Measurements from ENCODE around the gene LPCAT2.

Gene LPCAT2

DNA sequence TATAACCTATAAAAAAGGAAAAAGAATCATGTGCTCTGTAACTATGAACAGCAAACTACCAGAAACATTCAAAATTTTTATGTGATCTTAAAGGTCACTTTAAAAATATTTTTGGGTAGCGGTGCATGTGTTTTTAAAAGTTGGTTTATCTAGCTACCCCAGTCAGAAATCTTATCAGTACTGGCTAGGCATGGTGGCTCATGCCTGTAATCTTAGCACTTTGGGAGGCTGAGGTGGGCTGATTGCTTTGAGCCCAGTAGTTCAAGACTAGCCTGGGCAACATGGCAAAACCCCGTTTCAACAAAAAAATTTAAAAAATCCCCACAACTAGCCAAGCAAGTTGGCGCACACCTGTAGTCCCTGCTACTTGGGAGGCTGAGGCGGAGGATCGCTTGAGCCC lies 61.3 kb downstream of the LPCAT2 start:
- no peaks in the 10 kb centered on the region for H3K79me2 ChIP-seq
- TF ChIP-seq CTCF (IDR thresholded peaks at IDR 0.05), result no peak
- H3K36me3 ChIP-seq (ENCODE audit: control insufficient read depth, insufficient read depth, low read length), result no peaks in the 10 kb centered on the region
- H3K27ac ChIP-seq, result no peak overlapping the region
- no peak overlapping the region for H3K4me3 ChIP-seq (ENCODE audit: low read depth, low read length)
- no peak overlapping the region for H3K4me2 ChIP-seq (ENCODE audit: low read length)
- H3K9me3 ChIP-seq (ENCODE audit: control insufficient read depth, low read length), result no peaks in the 10 kb centered on the region
- H3K27me3 ChIP-seq (ENCODE audit: control insufficient read depth, insufficient read depth, low read length), result no peaks in the 10 kb centered on the region
- no peak overlapping the region for H2AFZ ChIP-seq
- H3K4me1 ChIP-seq, result no peaks in the 10 kb centered on the region
- H3K9ac ChIP-seq, result no peak overlapping the region

DNA sequence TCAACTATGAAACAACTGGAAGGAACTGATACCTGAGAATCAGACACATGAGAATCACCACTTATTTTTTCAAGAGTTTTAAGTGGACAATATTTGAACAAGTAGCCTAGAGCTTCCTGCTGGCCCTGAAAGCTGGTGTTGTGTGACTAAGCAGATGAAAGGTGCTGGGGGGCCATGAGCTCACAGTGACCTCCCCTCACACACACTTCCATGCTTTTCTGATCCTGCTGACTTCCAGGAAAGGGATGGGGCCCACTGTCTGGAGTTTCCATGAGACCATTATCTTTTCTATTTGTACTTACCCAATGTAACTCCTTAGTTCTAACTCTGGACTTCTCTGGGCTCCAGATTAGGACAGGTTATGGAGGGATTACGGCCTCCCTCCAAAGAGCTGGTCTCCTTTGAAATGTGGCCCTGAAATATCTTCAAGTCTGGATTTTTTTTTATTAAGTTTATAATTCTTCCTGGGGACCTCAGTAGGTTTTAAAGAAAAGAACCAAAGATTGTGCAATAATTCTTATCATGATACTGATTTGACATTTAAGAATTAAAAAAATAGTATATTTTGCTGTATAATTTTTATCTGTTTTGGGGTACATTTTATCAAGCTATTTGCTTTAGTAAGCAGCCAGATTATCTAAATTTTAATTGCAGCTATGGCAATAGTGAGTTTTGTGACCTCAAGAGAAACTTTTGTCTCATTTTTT lies 62.5 kb downstream of the LPCAT2 start:
- Histone ChIP-seq H3K79me2 (no peaks in the 10 kb centered on the region), H2AFZ (no peak overlapping the region), H3K4me3 (ENCODE audit: low read depth, low read length) (no peak overlapping the region), H3K9ac (no peak overlapping the region), H3K27me3 (ENCODE audit: control insufficient read depth, insufficient read depth, low read length) (no peaks in the 10 kb centered on the region), H3K27ac (no peak overlapping the region), H3K9me3 (ENCODE audit: control insufficient read depth, low read length) (no peaks in the 10 kb centered on the region), H3K4me1 (no peaks in the 10 kb centered on the region), H3K36me3 (ENCODE audit: control insufficient read depth, insufficient read depth, low read length) (no peaks in the 10 kb centered on the region), H3K4me2 (ENCODE audit: low read length) (no peak overlapping the region)
- no peak for TF ChIP-seq CTCF (IDR thresholded peaks at IDR 0.05)

GRCh38 chr16:55572439-55572838 lies 63.6 kb downstream of the LPCAT2 start:
- no peak overlapping the region for H2AFZ ChIP-seq
- no peak for TF ChIP-seq CTCF (IDR thresholded peaks at IDR 0.05)
- no peaks in the 10 kb centered on the region for H3K79me2 ChIP-seq
- no peak overlapping the region for H3K9ac ChIP-seq
- no peaks in the 10 kb centered on the region for H3K36me3 ChIP-seq (ENCODE audit: control insufficient read depth, insufficient read depth, low read length)
- no peak overlapping the region for H3K4me2 ChIP-seq (ENCODE audit: low read length)
- H3K4me3 ChIP-seq (ENCODE audit: low read depth, low read length), result no peak overlapping the region
- H3K27ac ChIP-seq, result no peak overlapping the region
- no peaks in the 10 kb centered on the region for H3K9me3 ChIP-seq (ENCODE audit: control insufficient read depth, low read length)
- H3K4me1 ChIP-seq, result no peaks in the 10 kb centered on the region
- H3K27me3 ChIP-seq (ENCODE audit: control insufficient read depth, insufficient read depth, low read length), result no peaks in the 10 kb centered on the region

GRCh38 chr16:55574811-55575210 lies 65.9 kb downstream of the LPCAT2 start:
- H2AFZ ChIP-seq, result no peak overlapping the region
- H3K4me1 ChIP-seq, result no peaks in the 10 kb centered on the region
- H3K9me3 ChIP-seq (ENCODE audit: control insufficient read depth, low read length), result no peaks in the 10 kb centered on the region
- H3K4me2 ChIP-seq (ENCODE audit: low read length), result no peak overlapping the region
- no peaks in the 10 kb centered on the region for H3K27me3 ChIP-seq (ENCODE audit: control insufficient read depth, insufficient read depth, low read length)
- no peaks in the 10 kb centered on the region for H3K36me3 ChIP-seq (ENCODE audit: control insufficient read depth, insufficient read depth, low read length)
- no peaks in the 10 kb centered on the region for H3K79me2 ChIP-seq
- no peak for TF ChIP-seq CTCF (IDR thresholded peaks at IDR 0.05)
- no peak overlapping the region for H3K4me3 ChIP-seq (ENCODE audit: low read depth, low read length)
- no peak overlapping the region for H3K27ac ChIP-seq
- no peak overlapping the region for H3K9ac ChIP-seq

GRCh38 chr16:55575496-55575895 lies 66.6 kb downstream of the LPCAT2 start:
- H3K4me2 ChIP-seq (ENCODE audit: low read length), result no peak overlapping the region
- no peaks in the 10 kb centered on the region for H3K4me1 ChIP-seq
- H3K9me3 ChIP-seq (ENCODE audit: control insufficient read depth, low read length), result no peaks in the 10 kb centered on the region
- H3K27me3 ChIP-seq (ENCODE audit: control insufficient read depth, insufficient read depth, low read length), result no peaks in the 10 kb centered on the region
- H3K4me3 ChIP-seq (ENCODE audit: low read depth, low read length), result no peak overlapping the region
- H3K36me3 ChIP-seq (ENCODE audit: control insufficient read depth, insufficient read depth, low read length), result no peaks in the 10 kb centered on the region
- no peaks in the 10 kb centered on the region for H3K79me2 ChIP-seq
- no peak for TF ChIP-seq CTCF (IDR thresholded peaks at IDR 0.05)
- no peak overlapping the region for H3K27ac ChIP-seq
- no peak overlapping the region for H3K9ac ChIP-seq
- H2AFZ ChIP-seq, result no peak overlapping the region
